Measurements from ENCODE around the gene SART3.

The SART3 gene

DNA sequence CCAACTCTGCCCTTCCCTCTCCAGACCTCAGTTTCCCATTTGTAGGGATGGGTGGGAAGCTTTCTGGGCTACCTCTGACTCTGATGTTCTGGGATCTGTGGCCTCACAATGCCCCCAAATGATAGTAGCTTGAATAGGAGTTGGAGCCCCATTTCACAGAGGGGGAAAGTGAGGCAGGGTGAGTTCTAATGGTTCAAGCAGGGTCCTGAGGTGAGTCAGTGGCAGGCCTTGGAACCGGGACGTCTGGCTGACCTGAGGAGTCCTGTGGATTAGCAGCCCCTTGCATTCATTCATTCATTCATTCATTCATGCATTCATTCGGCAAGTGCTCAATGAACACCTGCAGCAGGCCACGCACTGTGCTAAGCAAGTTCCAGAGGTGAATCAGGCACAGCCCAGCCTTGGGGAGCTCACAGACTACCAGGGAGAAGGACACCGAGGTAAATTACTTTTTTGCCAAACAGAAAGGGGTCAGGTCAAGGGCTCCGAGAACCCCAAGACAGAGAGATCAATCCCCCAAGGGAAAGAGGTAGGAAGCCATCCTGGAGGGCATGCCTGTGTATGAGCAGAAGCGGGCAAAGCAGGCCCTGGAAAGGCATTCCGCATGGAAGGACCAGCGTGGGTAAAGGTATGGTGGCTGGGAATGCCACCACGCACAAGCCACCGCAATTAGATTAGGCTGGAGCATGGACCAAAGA lies 37.7 kb upstream of the SART3 start:
- TF ChIP-seq, protein P1, sequence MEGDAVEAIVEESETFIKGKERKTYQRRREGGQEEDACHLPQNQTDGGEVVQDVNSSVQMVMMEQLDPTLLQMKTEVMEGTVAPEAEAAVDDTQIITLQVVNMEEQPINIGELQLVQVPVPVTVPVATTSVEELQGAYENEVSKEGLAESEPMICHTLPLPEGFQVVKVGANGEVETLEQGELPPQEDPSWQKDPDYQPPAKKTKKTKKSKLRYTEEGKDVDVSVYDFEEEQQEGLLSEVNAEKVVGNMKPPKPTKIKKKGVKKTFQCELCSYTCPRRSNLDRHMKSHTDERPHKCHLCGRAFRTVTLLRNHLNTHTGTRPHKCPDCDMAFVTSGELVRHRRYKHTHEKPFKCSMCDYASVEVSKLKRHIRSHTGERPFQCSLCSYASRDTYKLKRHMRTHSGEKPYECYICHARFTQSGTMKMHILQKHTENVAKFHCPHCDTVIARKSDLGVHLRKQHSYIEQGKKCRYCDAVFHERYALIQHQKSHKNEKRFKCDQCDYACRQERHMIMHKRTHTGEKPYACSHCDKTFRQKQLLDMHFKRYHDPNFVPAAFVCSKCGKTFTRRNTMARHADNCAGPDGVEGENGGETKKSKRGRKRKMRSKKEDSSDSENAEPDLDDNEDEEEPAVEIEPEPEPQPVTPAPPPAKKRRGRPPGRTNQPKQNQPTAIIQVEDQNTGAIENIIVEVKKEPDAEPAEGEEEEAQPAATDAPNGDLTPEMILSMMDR (IDR thresholded peaks at IDR 0.05; ENCODE audit: unreplicated experiment in 3 of 3): no peak
- Mint-ChIP-seq H3K4me3 (peak overlapping the region in 2 of 3 experiments; percentile 40 to 90), H3K27me3 (ENCODE audit: low read depth) (peaks cover 6% of the 10 kb centered on the region), H3K4me1 (peaks cover 20% of the 10 kb centered on the region), H3K9me3 (no peaks in the 10 kb centered on the region), H3K36me3 (ENCODE audit: low read depth) (no peaks in the 10 kb centered on the region), H3K27ac (peak overlapping the region; percentile 34 to 80 (median 60))

DNA sequence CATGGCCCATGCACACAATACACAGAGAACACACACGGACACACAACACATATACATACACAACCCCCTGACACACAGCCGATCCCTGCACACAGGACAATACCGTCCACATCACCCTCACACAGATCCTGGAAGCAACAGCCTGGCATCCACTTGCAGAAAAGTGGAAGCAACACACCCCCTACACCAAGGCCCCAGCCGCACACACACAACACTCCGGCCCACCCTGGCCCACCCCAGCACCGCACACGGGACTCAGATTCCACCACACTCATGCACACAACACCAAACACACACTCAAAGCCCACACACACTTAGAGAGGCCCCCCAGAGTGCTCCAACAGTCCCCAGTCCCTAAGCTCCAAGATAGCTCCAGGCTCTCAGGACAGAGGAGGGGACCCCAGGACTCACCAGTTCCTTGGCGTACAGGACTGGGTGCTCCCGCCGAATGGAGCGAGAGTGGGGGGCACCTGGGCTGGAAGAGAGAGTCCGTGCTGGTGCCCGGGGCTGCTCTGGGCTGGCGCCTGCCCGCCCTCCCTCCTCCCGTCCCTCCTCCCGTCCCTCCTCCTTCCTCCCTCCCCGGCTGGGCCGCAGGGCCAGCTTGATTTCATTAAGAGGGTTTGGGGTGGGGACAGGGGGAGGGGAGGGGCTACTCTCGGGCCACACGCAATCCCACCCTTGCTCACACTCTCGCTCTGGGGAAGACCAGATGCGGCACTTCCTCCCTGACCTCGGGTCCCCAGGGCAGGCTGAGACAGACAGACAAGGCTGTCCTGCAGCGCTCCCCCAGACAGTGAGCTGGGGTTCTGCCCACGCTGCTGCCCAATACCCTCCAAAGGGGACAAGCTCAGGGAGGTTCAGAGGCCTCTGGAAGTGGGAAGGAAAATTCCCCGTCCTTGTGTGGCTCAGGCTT lies 36.8 kb upstream of the SART3 start, which contains the start of gene TMEM119:
TSS of gene TMEM119 (minus strand) at position 526 of the 913 bp plus-strand sequence. CDS start 5,701 bp downstream, outside the sequence.
- no peaks in the 10 kb centered on the region for H3K9me3 Mint-ChIP-seq
- H3K27ac Mint-ChIP-seq: peak within 1 kb of the TSS; percentile 34 to 93 (median 80)
- TF ChIP-seq, protein P1 (IDR thresholded peaks at IDR 0.05; ENCODE audit: unreplicated experiment in 3 of 3): no peak
- H3K4me3 Mint-ChIP-seq: peak within 1 kb of the TSS in 2 of 3 experiments; percentile 40 to 90
- H3K36me3 Mint-ChIP-seq (ENCODE audit: low read depth): no peaks in the 10 kb centered on the region
- peaks cover 18% of the 10 kb centered on the region for H3K4me1 Mint-ChIP-seq
- H3K27me3 Mint-ChIP-seq (ENCODE audit: low read depth): peaks cover 6% of the 10 kb centered on the region

DNA sequence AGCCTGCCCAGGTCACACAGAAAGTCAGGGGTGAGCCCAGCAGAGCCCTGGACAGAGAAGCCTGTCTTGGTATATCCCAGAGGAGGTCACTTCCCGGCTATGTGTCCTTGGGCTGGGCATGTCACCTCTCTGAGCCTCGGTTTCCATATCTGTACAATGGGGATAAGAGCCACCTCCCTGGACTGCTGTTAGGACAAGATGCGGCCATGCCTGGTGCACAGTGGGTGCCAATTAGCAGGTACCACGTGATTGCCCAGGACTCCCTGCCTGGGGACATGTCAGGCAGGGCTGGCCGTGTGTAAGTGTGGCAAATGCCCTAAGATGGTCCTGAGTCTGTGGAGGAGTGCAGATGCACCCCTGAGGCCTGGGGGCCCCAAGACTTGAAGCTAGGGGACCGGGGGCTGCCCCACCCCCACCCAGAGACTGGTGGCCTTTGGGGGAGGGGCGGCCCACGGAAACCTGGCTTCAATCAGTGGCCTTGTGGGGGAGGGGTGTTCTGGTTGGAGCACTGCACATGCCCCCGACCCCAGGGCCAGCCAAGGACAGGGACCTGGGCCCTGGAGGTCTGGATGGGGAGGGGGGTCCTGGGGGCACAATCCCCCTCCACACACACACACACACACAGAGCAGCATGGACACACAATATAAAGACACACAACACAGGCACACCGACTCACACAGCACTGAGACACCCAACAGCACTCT lies 36.0 kb upstream of the SART3 start:
- H3K36me3 Mint-ChIP-seq (ENCODE audit: low read depth): no peaks in the 10 kb centered on the region
- peaks cover 6% of the 10 kb centered on the region for H3K27me3 Mint-ChIP-seq (ENCODE audit: low read depth)
- H3K4me1 Mint-ChIP-seq: peaks cover 18% of the 10 kb centered on the region
- no peaks in the 10 kb centered on the region for H3K9me3 Mint-ChIP-seq
- TF ChIP-seq, protein P1 (IDR thresholded peaks at IDR 0.05; ENCODE audit: unreplicated experiment in 3 of 3): no peak
- H3K27ac Mint-ChIP-seq: peak overlapping the region in 2 of 3 experiments; percentile 80 to 93
- peak overlapping the region in 1 of 3 experiments; percentile 90 for H3K4me3 Mint-ChIP-seq

DNA sequence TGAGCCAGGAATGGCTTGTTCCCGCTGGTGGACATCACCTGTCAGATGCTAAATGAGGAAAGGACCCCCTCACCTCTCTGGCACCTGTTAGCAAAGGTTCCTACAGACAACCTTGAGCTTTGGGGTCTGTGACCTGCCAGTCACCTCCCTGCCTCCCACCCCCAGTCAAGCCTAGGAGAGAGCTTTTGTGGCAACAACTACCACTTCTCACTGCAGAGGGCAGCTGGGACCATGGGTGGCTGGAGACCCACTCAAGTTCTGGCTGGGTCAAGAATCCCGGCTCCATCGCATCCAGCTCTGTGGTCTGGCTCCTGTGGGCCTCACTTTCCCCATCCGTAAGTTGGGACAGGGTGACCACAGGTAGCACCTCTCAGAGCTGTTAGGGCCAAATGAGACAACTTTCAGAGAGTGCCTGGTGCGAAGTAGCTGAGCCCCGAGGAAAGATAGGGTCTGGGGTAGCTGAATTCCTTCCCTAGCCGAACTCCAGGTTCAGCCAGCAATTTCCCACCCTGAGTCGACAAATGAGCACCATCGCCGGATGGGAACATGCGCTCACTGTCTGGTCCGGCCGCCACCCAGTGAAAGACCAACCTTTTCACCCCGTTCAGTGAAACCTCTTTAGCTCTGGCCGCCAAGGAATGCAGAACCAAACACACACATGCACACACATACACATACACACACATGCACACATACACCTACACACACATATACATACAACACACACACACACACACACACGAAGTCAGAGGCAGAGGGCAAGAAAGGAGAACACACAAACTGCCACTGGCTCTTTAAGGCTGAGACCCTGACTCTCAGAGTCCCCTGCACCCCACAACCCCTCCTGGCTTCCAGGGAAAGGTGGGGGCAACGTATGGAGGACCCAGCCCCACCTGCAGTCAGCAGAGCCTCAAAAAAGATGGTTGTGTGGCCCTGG lies 35.0 kb upstream of the SART3 start:
- Mint-ChIP-seq H3K36me3 (ENCODE audit: low read depth) (no peaks in the 10 kb centered on the region), H3K27me3 (ENCODE audit: low read depth) (peaks cover 3% of the 10 kb centered on the region), H3K27ac (no peak overlapping the region), H3K4me1 (peaks cover 15% of the 10 kb centered on the region), H3K9me3 (no peaks in the 10 kb centered on the region), H3K4me3 (no peak overlapping the region)
- TF ChIP-seq, protein P1 (IDR thresholded peaks at IDR 0.05; ENCODE audit: unreplicated experiment in 3 of 3): no peak
